HepG2 (cell line): ENCODE measurements around the gene NPW. TPM values are rescaled to one million over a fixed set of nuclear protein-coding genes. Genes with fewer than 3 reads are reported as not detected.

Source experiments
- ETV5 ChIP-seq: IDR thresholded peaks from 2 replicates; pipeline ENCODE4 v1.6.1; 2018; ENCODE audit warnings: missing biosample characterization, missing genetic modification reagents, inconsistent platforms, borderline replicate concordance
- HIVEP1 ChIP-seq: sonication (generic); formaldehyde crosslinking; IDR thresholded peaks from 2 replicates; pipeline ENCODE4 v1.4.0; 2020; ENCODE audit warnings: mild to moderate bottlenecking, missing genetic modification reagents
- HNRNPLL ChIP-seq: fragments of 200-400 bp; formaldehyde crosslinking; IDR thresholded peaks from 2 replicates; pipeline ENCODE4 v1.6.1; 2017; ENCODE audit warnings: mild to moderate bottlenecking, low read depth, low read length; ENCODE audit not compliant: poor library complexity, severe bottlenecking
- KDM2A ChIP-seq: sonication (generic); formaldehyde crosslinking; IDR thresholded peaks from 2 replicates; pipeline ENCODE4 v1.4.0; 2020; ENCODE audit warnings: low read depth, missing genetic modification reagents, borderline replicate concordance
- MED1 ChIP-seq: sonication (generic); formaldehyde crosslinking; IDR thresholded peaks from 2 replicates; pipeline ENCODE4 v1.4.0; 2020; ENCODE audit warnings: missing genetic modification reagents
- MED8 ChIP-seq: sonication (generic); formaldehyde crosslinking; IDR thresholded peaks from 2 replicates; pipeline ENCODE4 v1.8.1; 2023; ENCODE audit warnings: mild to moderate bottlenecking, missing genetic modification reagents; ENCODE audit not compliant: insufficient replicate concordance
- MTF2 ChIP-seq: sonication (generic); formaldehyde crosslinking; IDR thresholded peaks from 2 replicates; pipeline ENCODE4 v1.5.0; 2020; ENCODE audit warnings: missing genetic modification reagents, borderline replicate concordance
- MYNN ChIP-seq: sonication (generic); formaldehyde crosslinking; IDR thresholded peaks from 2 replicates; pipeline ENCODE4 v1.4.0; 2020; ENCODE audit warnings: mild to moderate bottlenecking, low read depth, missing genetic modification reagents
- NR2F1 ChIP-seq, 2 experiments: fragments of 450-650 bp in 1 of 2; formaldehyde crosslinking in 1 of 2; IDR thresholded peaks; 2 replicates each; pipeline versions ENCODE4 v1.5.0 to v1.6.1; 2016 to 2020; ENCODE audit warnings: mild to moderate bottlenecking in 1 of 2, missing compliant biosample characterization in 1 of 2, missing genetic modification reagents in 1 of 2, moderate library complexity in 1 of 2
- NR2F6 ChIP-seq, 2 experiments: IDR thresholded peaks; 2 replicates each; pipeline ENCODE4 v1.6.1; 2016; ENCODE audit warnings: antibody characterized with exemption in 1 of 2, mild to moderate bottlenecking in 1 of 2
- TAF1 ChIP-seq: sonication (generic); formaldehyde crosslinking; IDR thresholded peaks from 2 replicates; pipeline ENCODE4 v1.4.0; 2020; ENCODE audit warnings: missing genetic modification reagents
- TAF15 ChIP-seq: fragments of 200-400 bp; formaldehyde crosslinking; IDR thresholded peaks from one replicate; pipeline ENCODE4 v1.6.1; 2018; ENCODE audit warnings: mild to moderate bottlenecking, low read depth, low read length; ENCODE audit not compliant: poor library complexity, severe bottlenecking
- YEATS2 ChIP-seq: sonication (generic); formaldehyde crosslinking; IDR thresholded peaks from 2 replicates; pipeline ENCODE4 v1.4.0; 2020; ENCODE audit warnings: missing genetic modification reagents, borderline replicate concordance
- YEATS4 ChIP-seq: sonication (generic); formaldehyde crosslinking; IDR thresholded peaks from 2 replicates; pipeline ENCODE4 v1.4.0; 2020; ENCODE audit warnings: missing genetic modification reagents, borderline replicate concordance
- ZBTB20 ChIP-seq: sonication (generic); formaldehyde crosslinking; IDR thresholded peaks from 2 replicates; pipeline ENCODE4 v1.8.1; 2023; ENCODE audit warnings: missing genetic modification reagents, low read depth, mild to moderate bottlenecking, borderline replicate concordance
- ZFP36 ChIP-seq: fragments of 150-350 bp; IDR thresholded peaks from 2 replicates; pipeline ENCODE4 v1.6.1; 2018; ENCODE audit warnings: borderline replicate concordance, low read length, low read depth; ENCODE audit not compliant: partially characterized antibody
- ZIK1 ChIP-seq: sonication (generic); formaldehyde crosslinking; IDR thresholded peaks from 2 replicates; pipeline ENCODE4 v1.5.0; 2020; ENCODE audit warnings: mild to moderate bottlenecking, low read depth, missing genetic modification reagents, borderline replicate concordance
- ZNF225 ChIP-seq: sonication (generic); formaldehyde crosslinking; IDR thresholded peaks from 2 replicates; pipeline ENCODE4 v1.4.0; 2020; ENCODE audit warnings: mild to moderate bottlenecking, missing genetic modification reagents
- ZNF367 ChIP-seq: sonication (generic); formaldehyde crosslinking; IDR thresholded peaks from 2 replicates; pipeline ENCODE4 v1.4.0; 2020; ENCODE audit warnings: missing genetic modification reagents, borderline replicate concordance
- ZNF552 ChIP-seq: sonication (generic); formaldehyde crosslinking; IDR thresholded peaks from 2 replicates; pipeline ENCODE4 v1.9.0; 2022; ENCODE audit warnings: missing genetic modification reagents, mild to moderate bottlenecking, borderline replicate concordance
- polyA plus RNA-seq, 8 experiments: library from polyadenylated mRNA; depleted of rRNA in 3 of 8; stranded (reverse) in 7 of 8; unstranded in 1 of 8; fragments of >200 nt; fragmentation: Illumina TruSeq in 4 of 8; extraction: Trizol in 4 of 8; gene quantifications; 2 replicates each; pipeline versions ENCODE4 v1.2.1 to v1.2.3, GENCODE V29; 2011 to 2016; ENCODE audit warnings: low read depth in 4 of 8, missing spikeins in 1 of 8, mixed read lengths in 1 of 8; ENCODE audit not compliant: insufficient read depth in 1 of 8
- total RNA-seq, 5 experiments: library from RNA; depleted of rRNA; stranded (reverse); fragments of >200 nt; fragmentation: Illumina TruSeq; extraction: Trizol; gene quantifications; 2 replicates each; pipeline ENCODE4 v1.2.3, GENCODE V29; 2016; ENCODE audit warnings: low read depth in 1 of 5
- TF ChIP-seq, protein P1 (sequence below): sonication (generic); formaldehyde crosslinking; IDR thresholded peaks from 2 replicates; pipeline ENCODE4 v1.4.0; 2020; ENCODE audit warnings: missing genetic modification reagents, borderline replicate concordance
- TF ChIP-seq, protein P2 (sequence below): sonication (generic); formaldehyde crosslinking; IDR thresholded peaks from 2 replicates; pipeline ENCODE4 v1.5.0; 2020; ENCODE audit warnings: mild to moderate bottlenecking, missing genetic modification reagents

NPW gene
- total and polyA plus RNA-seq, 2 of the 13 experiments (the other 11 are each of a cell fraction or from before 2014, with no cell fraction given): 0.24 to 0.97 TPM

DNA sequence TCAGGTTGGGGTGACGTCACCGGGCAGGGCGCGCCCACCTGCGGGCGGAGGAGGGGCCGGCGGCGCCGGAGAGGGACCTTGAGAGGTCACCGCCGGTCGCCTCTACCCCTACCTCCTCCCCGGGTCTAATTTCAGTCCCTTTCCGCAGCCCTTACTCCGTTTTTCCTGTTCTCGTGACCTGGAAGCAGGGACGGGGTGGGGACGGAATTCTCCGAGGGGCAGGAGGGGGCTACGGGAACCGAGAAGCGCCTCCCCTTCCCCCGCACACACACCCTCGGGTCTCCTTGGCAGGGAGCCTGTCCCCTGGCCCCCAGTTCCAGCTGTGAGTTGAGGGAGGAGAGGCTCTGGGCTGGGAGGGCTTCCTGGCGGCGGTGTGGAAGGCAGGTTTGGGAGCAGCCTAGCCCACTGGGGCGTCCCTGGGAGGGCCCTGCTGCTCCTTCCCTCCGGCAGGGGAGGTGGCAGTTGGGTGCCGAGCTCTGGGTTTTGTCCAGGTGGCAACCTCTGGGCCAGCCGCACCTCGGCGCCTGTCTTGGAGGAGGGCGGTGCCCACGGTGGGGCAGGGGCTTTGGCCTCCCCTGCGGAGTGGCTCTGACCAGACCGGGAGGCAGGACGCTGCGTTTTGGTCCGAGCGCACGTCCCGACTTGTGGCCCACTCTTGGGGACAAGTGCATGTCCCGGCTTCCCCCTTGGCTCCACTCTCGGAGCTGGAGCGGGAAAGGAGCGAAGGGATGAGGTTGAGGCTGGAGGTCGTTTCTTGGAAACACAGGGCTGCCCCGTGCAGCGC, 29.0 kb upstream of the NPW start (continued):
- peak; percentile 49; the same call in 1 of the 2 replicates for TF ChIP-seq KDM2A (CRISPR knock-in tag)
- no peak for TF ChIP-seq ZNF225 (CRISPR knock-in tag)
- TF ChIP-seq MED1: peak; percentile 11; the same call in 1 of the 2 replicates
- no peak for TF ChIP-seq TAF15
- TF ChIP-seq YEATS2: 0 out of 2 replicates have a peak, but pooled peaks have one; percentile 35
- 0 out of 2 replicates have a peak, but pooled peaks have one; percentile 43 for TF ChIP-seq HIVEP1 (CRISPR knock-in tag)
- no peak for TF ChIP-seq ZNF552 (CRISPR knock-in tag)
- peak; percentile 19 for TF ChIP-seq HNRNPLL
- TF ChIP-seq ZNF367 (CRISPR knock-in tag): no peak
- TF ChIP-seq NR2F1 (CRISPR knock-in tag; IDR thresholded peaks at IDR 0.05): 0 out of 4 replicates have a peak, but pooled peaks of 1 of the 2 experiments have one; percentile 24
- TF ChIP-seq, protein P1, sequence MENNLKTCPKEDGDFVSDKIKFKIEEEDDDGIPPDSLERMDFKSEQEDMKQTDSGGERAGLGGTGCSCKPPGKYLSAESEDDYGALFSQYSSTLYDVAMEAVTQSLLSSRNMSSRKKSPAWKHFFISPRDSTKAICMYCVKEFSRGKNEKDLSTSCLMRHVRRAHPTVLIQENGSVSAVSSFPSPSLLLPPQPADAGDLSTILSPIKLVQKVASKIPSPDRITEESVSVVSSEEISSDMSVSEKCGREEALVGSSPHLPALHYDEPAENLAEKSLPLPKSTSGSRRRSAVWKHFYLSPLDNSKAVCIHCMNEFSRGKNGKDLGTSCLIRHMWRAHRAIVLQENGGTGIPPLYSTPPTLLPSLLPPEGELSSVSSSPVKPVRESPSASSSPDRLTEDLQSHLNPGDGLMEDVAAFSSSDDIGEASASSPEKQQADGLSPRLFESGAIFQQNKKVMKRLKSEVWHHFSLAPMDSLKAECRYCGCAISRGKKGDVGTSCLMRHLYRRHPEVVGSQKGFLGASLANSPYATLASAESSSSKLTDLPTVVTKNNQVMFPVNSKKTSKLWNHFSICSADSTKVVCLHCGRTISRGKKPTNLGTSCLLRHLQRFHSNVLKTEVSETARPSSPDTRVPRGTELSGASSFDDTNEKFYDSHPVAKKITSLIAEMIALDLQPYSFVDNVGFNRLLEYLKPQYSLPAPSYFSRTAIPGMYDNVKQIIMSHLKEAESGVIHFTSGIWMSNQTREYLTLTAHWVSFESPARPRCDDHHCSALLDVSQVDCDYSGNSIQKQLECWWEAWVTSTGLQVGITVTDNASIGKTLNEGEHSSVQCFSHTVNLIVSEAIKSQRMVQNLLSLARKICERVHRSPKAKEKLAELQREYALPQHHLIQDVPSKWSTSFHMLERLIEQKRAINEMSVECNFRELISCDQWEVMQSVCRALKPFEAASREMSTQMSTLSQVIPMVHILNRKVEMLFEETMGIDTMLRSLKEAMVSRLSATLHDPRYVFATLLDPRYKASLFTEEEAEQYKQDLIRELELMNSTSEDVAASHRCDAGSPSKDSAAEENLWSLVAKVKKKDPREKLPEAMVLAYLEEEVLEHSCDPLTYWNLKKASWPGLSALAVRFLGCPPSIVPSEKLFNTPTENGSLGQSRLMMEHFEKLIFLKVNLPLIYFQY: 0 out of 2 replicates have a peak, but pooled peaks have one; percentile 49
- TF ChIP-seq MYNN: 0 out of 2 replicates have a peak, but pooled peaks have one; percentile 57
- no peak for TF ChIP-seq NR2F6 (IDR thresholded peaks at IDR 0.05)
- 0 out of 2 replicates have a peak, but pooled peaks have one; percentile 38 for TF ChIP-seq NR2F6 (CRISPR knock-in tag; IDR thresholded peaks at IDR 0.05)
- TF ChIP-seq ETV5 (CRISPR knock-in tag): peak; percentile 30; the same call in 1 of the 2 replicates
- TF ChIP-seq MTF2 (CRISPR knock-in tag): no peak; the same call in 1 of the 2 replicates
- TF ChIP-seq ZIK1: 0 out of 2 replicates have a peak, but pooled peaks have one; percentile 32
- peak; percentile 65 for TF ChIP-seq ZFP36
- no peak for TF ChIP-seq MED8
- TF ChIP-seq ZBTB20 (CRISPR knock-in tag): 0 out of 2 replicates have a peak, but pooled peaks have one; percentile 25
- TF ChIP-seq, protein P2, sequence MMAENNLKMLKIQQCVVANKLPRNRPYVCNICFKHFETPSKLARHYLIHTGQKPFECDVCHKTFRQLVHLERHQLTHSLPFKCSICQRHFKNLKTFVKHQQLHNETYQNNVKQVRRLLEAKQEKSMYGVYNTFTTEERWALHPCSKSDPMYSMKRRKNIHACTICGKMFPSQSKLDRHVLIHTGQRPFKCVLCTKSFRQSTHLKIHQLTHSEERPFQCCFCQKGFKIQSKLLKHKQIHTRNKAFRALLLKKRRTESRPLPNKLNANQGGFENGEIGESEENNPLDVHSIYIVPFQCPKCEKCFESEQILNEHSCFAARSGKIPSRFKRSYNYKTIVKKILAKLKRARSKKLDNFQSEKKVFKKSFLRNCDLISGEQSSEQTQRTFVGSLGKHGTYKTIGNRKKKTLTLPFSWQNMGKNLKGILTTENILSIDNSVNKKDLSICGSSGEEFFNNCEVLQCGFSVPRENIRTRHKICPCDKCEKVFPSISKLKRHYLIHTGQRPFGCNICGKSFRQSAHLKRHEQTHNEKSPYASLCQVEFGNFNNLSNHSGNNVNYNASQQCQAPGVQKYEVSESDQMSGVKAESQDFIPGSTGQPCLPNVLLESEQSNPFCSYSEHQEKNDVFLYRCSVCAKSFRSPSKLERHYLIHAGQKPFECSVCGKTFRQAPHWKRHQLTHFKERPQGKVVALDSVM (CRISPR knock-in tag): peak; percentile 60
- 0 out of 2 replicates have a peak, but pooled peaks have one; percentile 2 for TF ChIP-seq YEATS4 (CRISPR knock-in tag)
- 0 out of 2 replicates have a peak, but pooled peaks have one; percentile 23 for TF ChIP-seq TAF1 (CRISPR knock-in tag)
